ENCODE data around the gene MT2A. TPM values are rescaled to one million over a fixed set of nuclear protein-coding genes. Genes with fewer than 3 reads are reported as not detected.

The MT2A gene
- total and polyA plus RNA-seq, 10 of the 15 experiments (the other 5 are each of a cell fraction or from before 2014, with no cell fraction given) = 7.3 to 271 (median 53.5) TPM

DNA sequence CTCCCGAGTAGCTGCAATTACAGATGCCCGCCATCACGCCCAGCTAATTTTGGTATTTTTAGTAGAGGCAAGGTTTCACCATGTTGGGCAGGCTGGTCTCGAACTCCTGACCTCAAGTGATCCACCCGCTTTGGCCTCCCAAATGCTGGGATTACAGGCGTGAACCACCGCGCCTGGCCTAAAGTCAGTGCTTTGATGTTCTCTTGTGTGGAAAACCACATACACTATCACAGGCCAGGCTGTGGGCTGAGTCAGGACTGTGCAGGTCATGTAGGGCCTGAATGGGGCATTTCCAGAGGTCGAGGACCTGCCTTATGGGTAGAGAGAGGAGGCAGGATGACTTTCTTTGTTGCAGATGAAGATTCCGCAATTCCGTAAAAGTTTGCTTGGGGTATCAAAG is 24.1 kb upstream of the MT2A start:
- H4K20me1 ChIP-seq (ENCODE audit: control insufficient read depth, insufficient read depth) = no peaks in the 10 kb centered on the region
- ChIA-PET POLR2A (no interaction called here), RAD21 (ENCODE audit: unreplicated experiment) (no interaction called here), SMC1A (ENCODE audit: uncharacterized antibody, unreplicated experiment) (interaction anchor here (0.6 to 1.6 kb wide), 2 partner anchors 13 to 118 kb away, joined by 3 to 4 read pairs; no protein-coding TSS in a partner anchor), CTCF (no interaction called here)
- no peaks in the 10 kb centered on the region for H3K9me3 ChIP-seq (replicated peaks; ENCODE audit: control insufficient read depth, insufficient read depth, low read length)
- no peaks in the 10 kb centered on the region for H3K4me1 ChIP-seq (ENCODE audit: control insufficient read depth, insufficient read depth, low read length)
- in situ Hi-C loops (cut with MboI) (no loop called here), intact Hi-C loops (cut with micrococcal nuclease; ENCODE audit: unreplicated experiment) (no loop called here)
- no peak for FAIRE-seq
- WGBS (ENCODE audit: insufficient coverage, insufficient replicate concordance, low lambda C conversion rate, missing lambda C conversion rate) = 43% methylated on average over 11 of the region's 11 CpGs
- no peaks in the 10 kb centered on the region for H3K79me2 ChIP-seq (ENCODE audit: control insufficient read depth, insufficient read depth, low read length)
- no peak overlapping the region for H2AFZ ChIP-seq (ENCODE audit: control insufficient read depth, low read depth, low read length)
- H3K36me3 ChIP-seq (ENCODE audit: control insufficient read depth in 2 of 2, insufficient read depth in 2 of 2, low read length in 1 of 2) = no peaks in the 10 kb centered on the region
- no peak overlapping the region for H3K27ac ChIP-seq (ENCODE audit: control insufficient read depth, insufficient read depth)
- no peak overlapping the region for H3K4me3 ChIP-seq
- H3K4me2 ChIP-seq (ENCODE audit: control insufficient read depth, insufficient read depth) = no peak overlapping the region
- peaks cover 2 to 4% of the 10 kb centered on the region in 2 experiments; a peak in 3 of 4 replicates for H3K27me3 ChIP-seq (replicated peaks in 1 of 2; ENCODE audit: control insufficient read depth in 2 of 2, insufficient read depth in 2 of 2, low read length in 1 of 2)
- DNase-seq (ENCODE audit: low read depth, low spot score) = no peak
- no peak overlapping the region for H3K9ac ChIP-seq (ENCODE audit: control insufficient read depth, insufficient read depth, low read length)
- TF ChIP-seq SP1 (IDR thresholded peaks at IDR 0.05; ENCODE audit: low read depth, low read length) (no peak), TCF7 (IDR thresholded peaks at IDR 0.05; ENCODE audit: borderline replicate concordance) (no peak), ATF3 (IDR thresholded peaks at IDR 0.05; ENCODE audit: borderline replicate concordance, extremely low read depth, low read depth, low read length) (no peak), ZNF217 (IDR thresholded peaks at IDR 0.05) (no peak), GATAD2B (conservative IDR thresholded peaks at IDR 0.05; ENCODE audit: low read depth) (no peak), NR2F1 (conservative IDR thresholded peaks at IDR 0.05) (no peak), HDAC6 (IDR thresholded peaks at IDR 0.05; ENCODE audit: unreplicated experiment) (no peak), IKZF1 (conservative IDR thresholded peaks at IDR 0.05) (no peak), RAD21 (IDR thresholded peaks at IDR 0.05; ENCODE audit: insufficient read depth, low read depth, low read length) (no peak), ZNF384 (IDR thresholded peaks at IDR 0.05; ENCODE audit: borderline replicate concordance, low read depth, low read length) (no peak), EGR1 (IDR thresholded peaks at IDR 0.05; ENCODE audit: borderline replicate concordance in 1 of 2, low read depth in 2 of 2, low read length in 2 of 2) (no peak), TBL1XR1 (IDR thresholded peaks at IDR 0.05; ENCODE audit: low read depth, low read length) (no peak), SRF (IDR thresholded peaks at IDR 0.05; ENCODE audit: low read depth in 2 of 2, low read length in 2 of 2) (no peak), GABPA (IDR thresholded peaks at IDR 0.05; ENCODE audit: low read depth) (no peak), ZNF274 (IDR thresholded peaks at IDR 0.05; ENCODE audit: insufficient read depth, insufficient read length) (no peak)
- no peak for ATAC-seq
- BruUV-seq (replicated peaks) = no TSS peak

Data from GM12878 (cell line).